SK-N-MC (cell line): ENCODE data around the gene SDK1.

Experiments
- DNase-seq: peaks from one replicate; pipeline ENCODE4 v3.0.0-alpha.2; 2011; ENCODE audit warnings: low read depth, low spot score
- H3K27ac ChIP-seq: fragments of 200-600 bp; sonication (generic); 2 replicates; pipeline ENCODE4 v1.5.1; 2016; ENCODE audit warnings: mixed run types
- H3K36me3 ChIP-seq: fragments of 200-600 bp; sonication (generic); 2 replicates; pipeline ENCODE4 v1.6.1; 2017; ENCODE audit warnings: antibody characterized with exemption, low read length, mixed read lengths; ENCODE audit not compliant: insufficient read depth
- H3K4me3 ChIP-seq: fragments of 200-600 bp; sonication (generic); 2 replicates; pipeline ENCODE4 v1.5.1; 2016
- H3K9ac ChIP-seq: fragments of 200-600 bp; sonication (generic); 2 replicates; pipeline ENCODE4 v1.8.0; 2017; ENCODE audit warnings: mixed run types, mixed read lengths; ENCODE audit not compliant: insufficient read length
- H3K9me3 ChIP-seq: fragments of 200-600 bp; sonication (generic); 2 replicates; pipeline ENCODE4 v1.6.1; 2017; ENCODE audit warnings: low read depth, mild to moderate bottlenecking, antibody characterized with exemption, low read length, moderate library complexity, mixed read lengths
- EZH2 ChIP-seq: fragments of 200-600 bp; sonication (generic); IDR thresholded peaks from one replicate; pipeline ENCODE4 v1.6.1; 2017; ENCODE audit warnings: antibody characterized with exemption
- FOXP2 ChIP-seq: optimal IDR thresholded peaks from 2 replicates; pipeline ENCODE3; 2011; ENCODE audit warnings: mild to moderate bottlenecking, moderate library complexity; ENCODE audit not compliant: insufficient read depth; ENCODE audit errors: extremely low read length, control extremely low read depth
- POLR2AphosphoS5 ChIP-seq: IDR thresholded peaks from 2 replicates; pipeline ENCODE4 v1.6.1; 2012; ENCODE audit warnings: mild to moderate bottlenecking, low read depth, low read length, borderline replicate concordance

The SDK1 gene

DNA sequence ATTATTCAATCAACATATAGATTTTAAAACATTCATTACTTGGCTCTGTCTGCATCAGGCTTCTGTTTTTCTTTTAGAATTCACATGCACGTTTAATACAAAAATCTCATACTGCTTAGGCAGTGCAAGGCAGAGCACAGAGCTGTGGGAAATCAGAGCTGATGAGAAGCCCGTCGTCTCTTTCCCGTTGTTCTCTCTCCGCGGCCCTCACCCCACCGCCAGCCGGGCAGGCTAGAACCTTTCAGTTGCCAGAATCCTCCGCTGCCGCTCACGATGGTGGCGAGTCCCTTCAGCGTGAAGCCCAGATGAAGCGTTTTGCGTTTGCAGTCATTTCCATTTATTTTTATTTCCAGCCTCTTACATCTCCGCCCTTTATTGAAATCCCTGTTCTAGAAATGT is 648.2 kb downstream of the SDK1 start:
- DNase-seq = no peak
- Histone ChIP-seq H3K27ac (peak overlapping the region; percentile 75), H3K36me3 (peaks cover 13% of the 10 kb centered on the region; the same call in 1 of the 2 replicates), H3K4me3 (peak overlapping the region; percentile 25), H3K9ac (no peak overlapping the region), H3K9me3 (no peaks in the 10 kb centered on the region)
- TF ChIP-seq EZH2 (no peak), POLR2AphosphoS5 (no peak), FOXP2 (no peak)

DNA sequence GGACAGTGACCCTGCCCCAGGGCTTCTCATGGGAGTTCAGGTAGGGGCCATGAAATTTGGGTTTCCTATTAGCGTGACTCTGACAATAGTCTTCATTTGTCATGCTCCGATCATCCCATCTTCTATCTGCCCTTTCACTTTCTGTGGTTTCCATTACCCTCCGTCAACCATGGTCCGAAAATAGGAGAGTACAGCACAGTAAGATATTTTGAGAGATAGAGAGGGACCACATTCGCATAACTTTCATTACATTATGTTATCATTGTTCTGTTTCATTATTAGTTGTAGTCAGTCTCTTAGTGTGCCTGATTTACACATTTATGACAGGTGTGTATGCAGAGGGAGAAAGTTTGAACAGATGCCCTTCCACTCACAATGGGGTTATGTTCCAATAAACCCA is 649.2 kb downstream of the SDK1 start:
- no peaks in the 10 kb centered on the region for H3K9me3 ChIP-seq
- no peak overlapping the region for H3K27ac ChIP-seq
- TF ChIP-seq EZH2 (no peak), FOXP2 (no peak), POLR2AphosphoS5 (no peak)
- H3K36me3 ChIP-seq = peaks cover 22% of the 10 kb centered on the region; the same call in 1 of the 2 replicates
- no peak overlapping the region for H3K4me3 ChIP-seq
- H3K9ac ChIP-seq = no peak overlapping the region
- no peak for DNase-seq

DNA sequence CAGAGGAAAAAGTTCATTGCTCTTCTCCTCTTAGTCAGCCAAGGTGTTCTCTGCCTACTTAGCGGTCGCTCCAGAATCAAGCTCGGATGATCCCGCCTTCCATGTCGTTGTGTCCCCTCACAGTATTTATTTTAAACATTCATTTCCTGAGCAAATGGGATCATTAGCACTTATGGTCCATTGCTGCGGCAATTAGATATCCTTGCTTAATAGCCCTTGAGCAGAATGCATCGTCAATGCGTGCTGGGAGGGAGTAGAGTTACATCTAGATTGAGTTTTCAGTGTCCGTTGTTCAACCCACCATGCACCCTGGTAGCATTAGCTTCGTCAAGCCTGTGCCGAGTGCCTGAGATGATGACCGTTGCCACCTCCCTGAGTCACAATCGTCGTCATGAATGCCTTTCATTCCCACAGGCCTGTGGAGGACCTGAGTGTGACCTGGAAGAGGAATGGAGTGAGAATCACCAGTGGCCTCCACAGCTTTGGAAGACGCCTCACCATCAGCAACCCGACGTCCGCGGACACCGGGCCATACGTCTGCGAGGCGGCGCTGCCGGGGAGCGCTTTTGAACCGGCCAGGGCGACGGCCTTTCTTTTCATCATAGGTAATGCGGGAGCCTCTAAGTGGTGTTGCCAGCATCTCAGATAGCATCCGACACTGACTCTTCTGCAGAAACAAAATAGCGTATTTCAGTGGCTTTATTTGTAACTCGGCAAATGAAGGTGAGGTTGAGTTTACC is 650.4 kb downstream of the SDK1 start:
- Histone ChIP-seq H3K9me3 (no peaks in the 10 kb centered on the region), H3K27ac (no peak overlapping the region), H3K36me3 (peaks cover 24% of the 10 kb centered on the region; the same call in 1 of the 2 replicates), H3K4me3 (no peak overlapping the region), H3K9ac (no peak overlapping the region)
- TF ChIP-seq FOXP2 (no peak), EZH2 (no peak), POLR2AphosphoS5 (no peak)
- no peak for DNase-seq

DNA sequence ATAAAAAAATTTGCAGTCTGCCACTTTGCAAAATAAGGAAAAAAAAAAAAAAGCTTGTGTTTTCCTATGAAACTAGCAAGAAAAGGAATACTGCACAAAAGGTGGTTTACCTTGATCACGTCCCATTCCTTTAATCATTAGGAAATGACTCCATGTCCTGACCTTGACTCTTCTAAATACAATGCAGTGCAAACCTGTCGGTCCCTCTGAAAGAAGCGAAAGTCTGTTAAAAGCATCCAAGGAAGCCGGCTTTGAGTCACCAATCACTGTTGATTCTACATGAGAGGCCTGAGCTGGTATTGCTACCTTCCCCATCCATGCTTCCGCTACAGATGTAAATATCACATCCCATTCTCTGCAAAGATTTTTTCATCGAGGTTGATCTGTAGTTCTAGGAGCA is 652.1 kb downstream of the SDK1 start:
- Histone ChIP-seq H3K36me3 (peaks cover 24% of the 10 kb centered on the region; the same call in 1 of the 2 replicates), H3K9me3 (no peaks in the 10 kb centered on the region), H3K27ac (no peak overlapping the region), H3K4me3 (no peak overlapping the region), H3K9ac (no peak overlapping the region)
- TF ChIP-seq FOXP2 = no peak
- no peak for TF ChIP-seq EZH2
- TF ChIP-seq POLR2AphosphoS5 = no peak
- DNase-seq = no peak

DNA sequence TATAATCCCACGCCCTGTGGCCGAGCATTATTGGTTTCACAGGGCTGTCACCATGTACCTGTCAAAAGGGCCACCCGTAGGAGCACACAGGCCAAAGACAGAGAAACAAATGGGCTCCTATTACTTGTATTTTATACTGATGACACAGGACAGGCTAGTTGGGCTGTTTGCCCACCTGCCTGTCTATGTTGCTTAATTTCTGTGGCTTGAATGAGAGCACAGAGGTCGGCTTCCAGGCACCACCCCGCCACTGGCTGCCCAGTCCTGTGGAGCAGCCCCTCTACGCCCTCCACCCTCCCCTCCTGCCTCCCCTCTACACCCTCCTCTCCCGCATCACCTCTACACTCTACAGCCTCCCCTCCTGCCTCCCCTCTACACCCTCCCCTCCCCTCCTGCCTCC is 652.9 kb downstream of the SDK1 start:
- no peak overlapping the region for H3K4me3 ChIP-seq
- H3K36me3 ChIP-seq = peaks cover 24% of the 10 kb centered on the region; the same call in 1 of the 2 replicates
- H3K27ac ChIP-seq = no peak overlapping the region
- no peak for DNase-seq
- TF ChIP-seq FOXP2 = no peak
- no peak for TF ChIP-seq POLR2AphosphoS5
- no peak for TF ChIP-seq EZH2
- H3K9ac ChIP-seq = no peak overlapping the region
- H3K9me3 ChIP-seq = no peaks in the 10 kb centered on the region

DNA sequence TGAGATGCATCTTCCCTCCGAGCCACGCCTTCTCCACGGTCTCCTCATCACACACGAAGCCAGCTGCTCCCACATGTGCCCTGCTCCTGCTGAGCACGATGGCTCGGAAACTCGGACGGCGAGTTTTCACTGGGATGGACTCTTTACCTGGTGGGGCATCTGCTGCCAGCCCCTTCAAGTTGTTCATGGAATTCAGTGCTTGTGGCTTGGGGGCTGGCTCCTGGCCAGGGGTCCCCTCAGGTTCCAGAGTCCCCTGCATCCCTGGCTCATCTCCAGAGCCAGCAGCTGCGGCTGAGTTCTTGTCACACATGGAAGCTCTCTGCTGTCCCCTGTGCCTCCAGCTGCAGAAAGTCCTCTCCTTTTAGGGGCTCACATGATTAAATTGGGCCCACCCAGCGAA is 654.0 kb downstream of the SDK1 start:
- H3K27ac ChIP-seq = no peak overlapping the region
- TF ChIP-seq FOXP2 (no peak), POLR2AphosphoS5 (no peak), EZH2 (no peak)
- H3K9ac ChIP-seq = no peak overlapping the region
- no peak overlapping the region for H3K4me3 ChIP-seq
- peaks cover 24% of the 10 kb centered on the region; the same call in 1 of the 2 replicates for H3K36me3 ChIP-seq
- no peaks in the 10 kb centered on the region for H3K9me3 ChIP-seq
- no peak for DNase-seq

DNA sequence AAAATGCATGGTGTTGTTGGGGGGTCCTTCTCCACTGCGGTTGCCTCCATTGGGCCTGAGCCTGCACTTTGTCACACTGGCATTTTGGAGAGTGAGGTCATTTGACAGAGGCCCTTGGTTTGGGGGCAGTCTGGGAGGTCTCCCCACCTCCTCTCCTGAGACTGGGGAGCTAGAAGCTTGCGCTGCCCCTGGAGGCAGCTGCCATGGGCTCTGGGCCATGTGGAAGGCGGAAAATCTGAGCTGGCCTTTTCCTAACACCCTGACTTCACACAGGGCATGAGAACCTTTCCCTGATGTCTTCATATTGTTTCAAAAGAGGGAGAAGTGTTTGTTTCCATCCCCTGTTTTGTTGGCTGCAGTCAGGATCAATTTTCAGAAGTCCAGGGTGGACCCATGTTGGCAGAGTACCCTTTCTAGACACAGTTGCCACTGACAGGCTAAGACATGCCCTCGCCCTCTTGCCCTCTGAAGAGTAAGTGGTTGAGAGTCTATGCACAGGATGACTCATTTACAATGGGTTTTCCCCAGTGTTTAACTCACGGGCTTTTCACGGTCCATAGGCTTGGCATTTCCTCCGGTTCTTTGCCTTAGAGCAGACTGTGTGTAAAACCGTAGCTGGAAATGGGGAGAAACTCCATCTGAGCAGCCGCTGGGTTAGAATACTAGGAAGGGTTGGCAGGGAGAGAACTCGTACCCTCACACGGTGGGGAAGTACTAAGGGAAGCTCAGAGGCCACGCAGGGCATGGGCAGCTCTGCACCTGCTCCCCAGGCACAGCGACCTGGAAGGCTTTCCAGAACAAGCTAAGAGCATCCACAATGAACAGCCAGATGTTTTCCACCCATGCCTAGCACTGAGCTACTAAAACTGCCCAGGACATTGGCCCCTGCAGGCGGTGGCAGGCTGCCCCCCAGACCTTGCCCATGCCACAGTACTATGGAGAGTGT is 655.0 kb downstream of the SDK1 start:
- Histone ChIP-seq H3K36me3 (peaks cover 25% of the 10 kb centered on the region), H3K9me3 (no peaks in the 10 kb centered on the region), H3K9ac (no peak overlapping the region), H3K27ac (no peak overlapping the region), H3K4me3 (no peak overlapping the region)
- TF ChIP-seq EZH2 = no peak
- no peak for DNase-seq

DNA sequence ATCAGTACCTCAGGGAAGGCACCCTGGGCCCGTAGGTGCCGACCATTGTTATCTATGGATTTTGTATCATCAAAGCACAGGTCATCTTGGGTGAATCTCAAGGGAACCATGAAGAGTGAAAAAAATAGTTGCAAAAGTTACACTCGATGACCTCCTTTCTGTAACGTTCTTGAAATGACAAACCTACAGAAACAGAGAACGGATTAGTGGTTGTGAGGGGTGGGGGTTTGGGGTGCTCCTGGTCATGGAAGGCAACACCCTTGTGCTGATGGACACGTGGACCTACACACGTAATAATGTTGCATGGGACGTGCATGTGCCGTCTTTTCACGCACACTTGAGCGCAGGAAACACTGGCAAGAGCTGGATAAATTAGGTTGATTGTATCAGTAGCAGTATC is 655.9 kb downstream of the SDK1 start:
- no peak for TF ChIP-seq EZH2
- TF ChIP-seq FOXP2 = no peak
- TF ChIP-seq POLR2AphosphoS5 = no peak
- Histone ChIP-seq H3K9me3 (no peaks in the 10 kb centered on the region), H3K4me3 (no peak overlapping the region), H3K27ac (no peak overlapping the region), H3K9ac (no peak overlapping the region), H3K36me3 (peaks cover 24% of the 10 kb centered on the region)
- no peak for DNase-seq
